Immature natural killer cell (primary cell): Measurements from ENCODE around the gene DOCK8. TPM values are rescaled to one million over a fixed set of nuclear protein-coding genes. Genes with fewer than 3 reads are reported as not detected.

ENCODE experiments used
- DNase-seq, 3 donors: peaks; one replicate each; pipeline ENCODE4 v3.0.0; 2022; ENCODE audit warnings: mixed read lengths in 1 of 3
- H3K27ac Mint-ChIP-seq, 6 donors: one replicate each; pipeline ENCODE4 v1.8.0; 2020; ENCODE audit warnings: mixed read lengths in 6 of 6, mild to moderate bottlenecking in 5 of 6, inconsistent platforms in 4 of 6, moderate library complexity in 3 of 6
- H3K27me3 Mint-ChIP-seq, 3 donors: one replicate each; pipeline ENCODE4 v1.8.0; 2020 to 2021; ENCODE audit warnings: low read depth in 3 of 3, mild to moderate bottlenecking in 3 of 3, mixed read lengths in 3 of 3, moderate library complexity in 3 of 3, inconsistent platforms in 1 of 3
- H3K36me3 Mint-ChIP-seq, 3 donors: one replicate each; pipeline ENCODE4 v1.8.0; 2020; ENCODE audit warnings: mixed read lengths in 3 of 3, inconsistent platforms in 2 of 3, mild to moderate bottlenecking in 2 of 3
- H3K4me1 Mint-ChIP-seq, 2 donors: one replicate each; pipeline ENCODE4 v1.8.0; 2020; ENCODE audit warnings: inconsistent platforms in 2 of 2, mild to moderate bottlenecking in 2 of 2, mixed read lengths in 2 of 2, moderate library complexity in 1 of 2
- H3K4me3 Mint-ChIP-seq, 5 donors: one replicate each; pipeline ENCODE4 v1.8.0; 2020; ENCODE audit warnings: mild to moderate bottlenecking in 5 of 5, mixed read lengths in 5 of 5, inconsistent platforms in 3 of 5, moderate library complexity in 3 of 5
- H3K9me3 Mint-ChIP-seq, 6 donors: one replicate each; pipeline ENCODE4 v1.8.0; 2020; ENCODE audit warnings: mild to moderate bottlenecking in 6 of 6, mixed read lengths in 6 of 6, inconsistent platforms in 4 of 6, moderate library complexity in 3 of 6
- polyA plus RNA-seq, 3 donors: library from polyadenylated mRNA; unstranded; fragments of 300-500 nt; fragmentation: Illumina TruSeq; gene quantifications; one replicate each; pipeline ENCODE4 v1.2.3, GENCODE V29; 2021

The DOCK8 gene
- polyA plus RNA-seq, 3 donors from 2014 or later, result 15.3 to 81.9 (median 25.7) TPM

DNA sequence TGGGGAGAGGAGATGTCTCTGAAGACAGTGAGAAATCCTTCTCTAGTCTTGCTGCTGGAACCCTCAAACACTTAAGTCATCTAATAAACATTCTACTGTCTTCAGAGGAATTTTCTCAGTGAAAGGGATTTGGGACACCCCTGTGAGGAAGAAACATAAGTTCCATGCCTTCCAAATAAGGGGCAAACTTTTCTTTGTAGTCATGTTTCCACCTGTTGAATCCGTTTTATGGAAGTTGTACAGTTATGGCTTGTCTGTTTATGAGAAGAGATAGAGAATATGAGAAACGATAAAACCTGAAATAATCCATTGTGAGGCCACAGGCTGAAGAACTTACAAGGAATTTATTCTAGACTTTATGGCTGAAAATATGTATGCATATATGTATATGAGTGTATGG is 49.6 kb downstream of the DOCK8 start:
- Mint-ChIP-seq H3K9me3 (no peaks in the 10 kb centered on the region), H3K27me3 (peaks cover 0 to 1% (median 0%) of the 10 kb centered on the region in 3 donors), H3K4me3 (no peak overlapping the region), H3K27ac (no peak overlapping the region), H3K4me1 (peaks cover 22 to 26% of the 10 kb centered on the region in 2 donors), H3K36me3 (no peaks in the 10 kb centered on the region)
- DNase-seq, result no peak

DNA sequence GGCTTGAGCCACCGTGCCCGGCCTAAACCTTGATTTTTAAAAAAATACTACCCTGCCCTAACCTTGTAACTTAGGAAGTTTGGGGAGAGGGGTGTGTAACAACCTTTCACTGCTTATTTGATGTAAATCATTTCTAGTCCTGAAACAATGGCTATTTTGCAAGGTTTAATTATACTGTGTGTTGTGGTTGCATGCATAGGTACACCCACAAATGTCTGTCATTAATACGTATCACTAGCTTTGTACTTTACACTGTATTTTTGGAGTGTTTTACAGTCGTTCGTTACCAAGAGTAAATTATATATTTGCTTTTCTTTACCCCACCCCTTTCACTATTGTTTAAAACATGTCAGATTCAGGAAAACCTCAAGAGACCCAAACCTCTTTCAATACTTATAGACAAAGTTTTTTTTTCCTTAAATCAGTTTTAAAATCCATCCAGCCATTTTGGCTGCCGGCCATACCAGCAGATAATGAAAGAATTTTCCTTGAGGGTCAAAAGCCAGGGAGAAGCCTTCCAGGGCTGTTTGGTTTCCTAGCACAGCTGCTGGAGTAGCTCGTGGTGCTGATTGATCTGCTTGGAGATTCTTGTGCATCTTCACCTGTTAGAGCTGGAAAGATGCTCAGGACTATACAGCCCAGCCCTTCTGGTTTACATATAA is 50.7 kb downstream of the DOCK8 start:
- Mint-ChIP-seq H3K27me3 (peaks cover 0 to 1% (median 0%) of the 10 kb centered on the region in 3 donors), H3K36me3 (no peaks in the 10 kb centered on the region), H3K9me3 (no peaks in the 10 kb centered on the region), H3K4me3 (no peak overlapping the region), H3K4me1 (peaks cover 20 to 26% of the 10 kb centered on the region in 2 donors), H3K27ac (no peak overlapping the region)
- DNase-seq, result no peak

DNA sequence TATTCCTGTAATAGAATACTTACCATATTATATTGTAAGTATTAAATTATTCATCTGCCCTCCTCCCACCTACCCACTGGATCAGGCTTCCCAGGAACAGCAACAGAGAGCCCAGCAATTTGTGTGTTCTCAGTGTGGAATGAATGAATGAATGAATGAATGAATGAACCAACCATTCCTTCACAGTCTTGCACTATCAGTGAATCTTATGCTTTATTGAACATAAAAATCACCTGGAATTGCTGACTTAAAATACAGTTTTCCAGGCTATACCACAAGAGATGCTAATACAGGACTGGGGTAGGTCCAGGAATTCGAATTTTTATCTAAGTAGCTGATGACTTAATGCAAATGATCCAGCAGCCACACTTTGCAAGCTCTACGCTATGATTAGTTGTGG is 51.6 kb downstream of the DOCK8 start:
- DNase-seq, result no peak
- Mint-ChIP-seq H3K9me3 (no peaks in the 10 kb centered on the region), H3K36me3 (no peaks in the 10 kb centered on the region), H3K27ac (no peak overlapping the region), H3K27me3 (peaks cover 0 to 1% (median 0%) of the 10 kb centered on the region in 3 donors), H3K4me1 (peaks cover 24 to 30% of the 10 kb centered on the region in 2 donors), H3K4me3 (no peak overlapping the region)

DNA sequence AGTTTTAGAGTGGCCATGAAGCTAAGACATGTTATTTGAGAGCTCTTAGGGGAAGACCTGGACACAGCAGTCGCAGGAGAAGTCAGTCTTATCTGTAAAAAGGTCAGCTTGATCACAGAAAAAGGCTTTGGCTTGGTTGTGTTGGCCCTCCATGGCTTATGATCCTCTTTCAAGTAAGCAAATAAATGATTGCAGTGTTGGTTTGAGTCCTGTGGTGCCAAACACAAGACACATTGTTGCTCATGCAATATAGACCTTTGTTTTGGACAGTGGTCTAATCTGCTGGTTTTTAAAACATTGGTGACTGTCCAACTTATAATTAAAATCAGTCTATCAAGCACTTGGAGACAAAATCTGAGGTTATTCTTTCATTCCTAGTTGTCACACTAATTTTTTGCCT is 54.0 kb downstream of the DOCK8 start:
- Mint-ChIP-seq H3K27me3 (peaks cover 4 to 13% (median 10%) of the 10 kb centered on the region in 3 donors), H3K27ac (no peak overlapping the region), H3K9me3 (no peaks in the 10 kb centered on the region), H3K4me3 (no peak overlapping the region), H3K4me1 (peaks cover 46 to 50% of the 10 kb centered on the region in 2 donors), H3K36me3 (no peaks in the 10 kb centered on the region)
- DNase-seq, result no peak

DNA sequence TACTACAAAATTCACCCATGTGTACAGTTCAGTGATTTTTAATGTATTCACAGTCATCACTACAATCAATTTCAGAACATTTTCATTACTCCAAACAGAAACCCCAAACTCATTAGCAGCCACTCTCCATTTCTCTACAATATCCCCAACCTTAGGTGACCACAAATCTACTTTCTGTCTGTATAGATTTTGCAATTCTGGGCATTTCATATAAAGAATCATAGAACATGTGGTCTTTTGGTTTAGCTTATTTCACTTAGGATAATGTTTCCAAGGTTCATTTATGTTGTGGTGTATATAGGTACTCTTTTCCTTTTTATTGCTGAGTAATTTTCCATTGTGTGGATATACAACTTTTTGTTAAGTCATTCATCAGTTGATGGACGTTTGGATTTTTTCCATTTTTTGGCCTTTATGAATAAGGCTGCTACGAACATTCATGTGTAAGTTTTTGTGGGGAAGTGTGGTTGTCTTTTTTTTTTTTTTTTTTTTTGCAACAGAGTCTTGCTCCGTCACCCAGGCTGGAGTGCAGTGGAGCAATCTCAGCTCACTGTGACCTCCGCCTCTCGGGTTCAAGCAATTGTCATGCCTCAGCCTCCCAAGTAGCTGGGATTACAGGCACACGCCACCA is 54.5 kb downstream of the DOCK8 start:
- Mint-ChIP-seq H3K4me3 (peak overlapping the region in 2 of 5 donors; percentile 46 to 58), H3K27ac (peak overlapping the region in 3 of 6 donors; percentile 60 to 71 (median 64)), H3K4me1 (peaks cover 52 to 55% of the 10 kb centered on the region in 2 donors), H3K36me3 (peaks cover 0 to 3% (median 0%) of the 10 kb centered on the region in 3 donors), H3K27me3 (peaks cover 4 to 12% (median 10%) of the 10 kb centered on the region in 3 donors), H3K9me3 (no peaks in the 10 kb centered on the region)
- no peak for DNase-seq

DNA sequence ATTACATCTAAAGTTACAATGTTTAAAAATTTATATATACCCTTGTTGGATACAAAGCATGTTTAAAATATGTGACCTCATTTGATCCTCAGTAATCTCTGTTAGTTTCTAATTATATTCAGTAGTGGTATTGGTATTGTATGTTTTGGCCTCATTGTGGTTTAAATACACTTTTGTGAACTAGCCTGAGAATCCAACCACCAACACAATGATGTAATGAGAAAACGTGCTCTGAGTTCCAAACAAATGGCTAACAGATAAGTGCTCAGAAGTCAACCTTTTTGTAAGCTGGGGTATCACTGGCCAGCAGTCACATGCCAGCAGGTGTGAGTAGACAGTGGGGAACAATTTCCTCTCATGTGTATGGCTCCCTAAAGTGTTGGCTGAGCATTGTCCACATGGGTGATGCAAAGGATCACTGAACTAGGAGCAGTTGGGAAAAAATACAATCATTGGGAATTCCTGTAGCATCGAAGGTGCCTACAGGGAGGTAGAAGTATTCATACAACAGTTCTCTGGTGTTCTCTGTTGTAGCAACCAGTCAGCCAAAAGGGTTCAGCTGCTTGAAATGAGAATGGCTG is 56.1 kb downstream of the DOCK8 start:
- H3K9me3 Mint-ChIP-seq, result no peaks in the 10 kb centered on the region
- H3K27ac Mint-ChIP-seq, result peak overlapping the region in 5 of 6 donors; percentile 95 to 100 (median 96)
- peaks cover 0 to 11% (median 5%) of the 10 kb centered on the region in 3 donors for H3K36me3 Mint-ChIP-seq
- DNase-seq, result peak in 2 of 3 donors; percentile 27 to 36
- H3K27me3 Mint-ChIP-seq, result peaks cover 4 to 12% (median 10%) of the 10 kb centered on the region in 3 donors
- H3K4me3 Mint-ChIP-seq, result peak overlapping the region in 4 of 5 donors; percentile 8 to 50 (median 48)
- H3K4me1 Mint-ChIP-seq, result peaks cover 65 to 68% of the 10 kb centered on the region in 2 donors

DNA sequence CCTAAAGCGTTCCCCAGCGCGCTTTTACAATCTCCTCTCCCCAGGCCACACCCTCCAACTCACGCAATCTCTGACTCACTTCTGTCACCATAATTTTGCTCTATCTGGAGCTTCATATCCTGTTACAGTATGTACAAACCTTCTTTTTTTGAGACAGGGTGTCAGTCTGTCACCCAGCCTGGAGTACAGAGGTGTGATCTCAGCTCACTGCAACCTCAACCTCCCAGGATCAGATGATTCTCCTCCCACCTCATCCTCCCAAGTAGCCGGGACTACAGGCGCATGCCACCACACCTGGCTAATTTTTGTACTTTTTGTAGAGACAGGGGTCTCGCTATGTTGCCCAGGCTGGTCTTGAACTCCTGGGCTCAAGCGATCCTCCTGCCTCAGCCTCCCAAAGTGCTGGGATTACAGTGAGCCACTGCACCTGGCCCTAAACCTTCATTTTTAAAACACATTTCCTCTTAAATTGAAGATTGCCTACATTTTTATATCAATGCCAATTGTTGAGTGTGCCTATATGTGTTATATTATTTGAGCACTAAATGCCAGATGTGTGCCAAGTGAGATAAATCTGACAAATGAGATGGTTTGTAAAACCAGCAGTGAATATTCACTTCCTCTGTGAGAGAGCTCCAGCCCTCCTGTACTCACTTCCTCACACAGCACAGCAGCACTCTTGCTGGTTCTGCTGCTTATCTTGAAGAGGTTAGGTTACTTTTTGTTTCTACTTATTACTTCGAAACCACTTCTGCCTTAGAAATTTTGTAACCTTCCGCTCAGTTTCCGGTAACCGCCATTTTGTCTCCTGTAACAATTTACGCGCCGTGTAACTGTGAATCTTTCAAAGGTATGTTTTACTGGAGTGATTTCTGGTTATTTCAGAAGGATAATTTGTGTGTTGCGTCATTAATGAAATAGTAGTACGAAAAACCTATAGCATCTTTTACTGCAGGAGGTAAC is 57.9 kb downstream of the DOCK8 start:
- Mint-ChIP-seq H3K4me3 (peak overlapping the region; percentile 91 to 94 (median 93)), H3K27me3 (peaks cover 4 to 12% (median 10%) of the 10 kb centered on the region in 3 donors), H3K27ac (peak overlapping the region in 5 of 6 donors; percentile 95 to 100 (median 96)), H3K4me1 (peaks cover 68 to 73% of the 10 kb centered on the region in 2 donors), H3K9me3 (no peaks in the 10 kb centered on the region), H3K36me3 (peaks cover 5 to 15% (median 5%) of the 10 kb centered on the region in 3 donors)
- peak; percentile 86 to 88 (median 87) for DNase-seq

DNA sequence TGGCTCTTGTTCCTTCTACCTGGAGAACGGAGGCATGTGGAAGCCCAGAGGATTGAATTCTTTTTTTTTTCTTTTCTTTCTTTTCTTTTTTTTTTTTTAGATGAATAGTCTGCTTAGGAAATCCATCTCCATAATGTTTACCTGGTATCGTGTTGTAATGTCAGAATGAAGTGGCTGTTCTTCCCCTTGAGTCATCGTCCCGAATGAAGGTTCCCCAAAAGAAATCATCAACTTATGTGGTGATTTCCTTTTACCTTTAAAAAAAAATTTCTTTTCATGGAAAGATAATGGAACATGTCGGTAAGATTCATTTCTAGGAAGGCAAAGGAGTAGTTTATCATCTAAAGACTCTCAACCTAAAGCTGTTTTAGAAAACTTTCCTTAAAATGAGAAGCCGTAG is 59.7 kb downstream of the DOCK8 start:
- DNase-seq, result no peak
- Mint-ChIP-seq H3K9me3 (no peaks in the 10 kb centered on the region), H3K27ac (peak overlapping the region in 4 of 6 donors; percentile 94 to 100 (median 96)), H3K4me3 (peak overlapping the region; percentile 91 to 94 (median 93)), H3K27me3 (peaks cover 4 to 12% (median 10%) of the 10 kb centered on the region in 3 donors), H3K36me3 (peaks cover 5 to 15% (median 5%) of the 10 kb centered on the region in 3 donors), H3K4me1 (peaks cover 56 to 65% of the 10 kb centered on the region in 2 donors)

DNA sequence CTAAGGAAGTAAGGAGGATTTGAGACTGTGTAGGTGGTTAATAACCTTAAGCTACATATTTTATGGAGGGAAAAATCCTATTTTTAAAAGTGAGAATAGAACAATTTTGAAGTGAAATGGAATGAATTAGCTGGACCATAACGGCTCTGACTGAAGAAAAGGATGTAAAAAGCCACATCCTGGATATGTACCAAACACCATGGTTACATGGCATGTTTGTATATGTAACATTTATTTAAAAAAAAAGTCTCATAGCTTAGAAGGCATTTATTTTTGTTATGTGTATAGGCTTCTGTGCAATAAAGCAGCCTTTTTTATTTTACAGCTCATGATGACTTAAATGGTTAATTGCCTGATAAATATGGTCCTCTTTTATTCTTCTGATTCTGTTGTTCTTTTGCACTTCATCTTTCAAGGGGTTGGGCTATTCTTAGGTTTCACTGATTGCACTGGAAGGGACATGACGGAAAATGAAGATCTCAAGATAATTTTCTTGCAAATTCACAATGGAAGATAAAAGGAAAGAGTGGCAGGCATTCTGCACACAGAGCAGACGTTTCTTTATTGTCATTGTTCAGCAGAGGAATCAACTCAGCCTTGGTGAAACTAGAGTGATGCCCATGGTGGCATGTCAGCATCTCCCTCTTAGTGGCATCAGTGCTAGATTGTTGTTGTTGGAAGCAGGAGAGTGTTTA is 63.1 kb downstream of the DOCK8 start:
- Mint-ChIP-seq H3K9me3 (no peaks in the 10 kb centered on the region), H3K36me3 (peaks cover 5 to 15% (median 8%) of the 10 kb centered on the region in 3 donors), H3K27ac (no peak overlapping the region), H3K4me3 (no peak overlapping the region), H3K27me3 (peaks cover 3 to 12% (median 4%) of the 10 kb centered on the region in 3 donors), H3K4me1 (peaks cover 39 to 54% of the 10 kb centered on the region in 2 donors)
- DNase-seq, result peak; percentile 68 to 79 (median 71)

DNA sequence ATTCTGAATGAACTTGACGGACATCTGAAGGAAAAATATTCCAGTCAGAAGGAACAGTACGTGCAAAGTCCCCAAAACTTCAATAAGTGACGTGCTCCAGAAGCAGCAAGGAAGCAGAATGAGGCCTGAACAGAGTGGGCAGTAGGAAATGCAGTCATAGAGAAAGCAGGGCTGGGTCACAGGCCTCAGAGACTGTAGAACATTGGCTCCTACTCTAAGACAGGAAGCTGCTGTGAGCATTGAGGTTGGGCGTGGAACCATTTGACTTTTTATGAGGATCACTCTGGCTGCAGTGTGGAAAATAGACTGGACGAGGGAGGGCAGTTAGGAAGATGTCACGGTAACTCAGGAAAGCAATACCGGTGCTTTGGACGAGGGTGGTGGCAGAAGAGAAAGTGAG is 64.0 kb downstream of the DOCK8 start:
- peak; percentile 50 to 56 (median 50) for DNase-seq
- Mint-ChIP-seq H3K36me3 (peaks cover 5 to 15% (median 8%) of the 10 kb centered on the region in 3 donors), H3K4me3 (no peak overlapping the region), H3K9me3 (no peaks in the 10 kb centered on the region), H3K27me3 (peaks cover 0 to 8% (median 0%) of the 10 kb centered on the region in 3 donors), H3K4me1 (peaks cover 44 to 56% of the 10 kb centered on the region in 2 donors), H3K27ac (no peak overlapping the region)

DNA sequence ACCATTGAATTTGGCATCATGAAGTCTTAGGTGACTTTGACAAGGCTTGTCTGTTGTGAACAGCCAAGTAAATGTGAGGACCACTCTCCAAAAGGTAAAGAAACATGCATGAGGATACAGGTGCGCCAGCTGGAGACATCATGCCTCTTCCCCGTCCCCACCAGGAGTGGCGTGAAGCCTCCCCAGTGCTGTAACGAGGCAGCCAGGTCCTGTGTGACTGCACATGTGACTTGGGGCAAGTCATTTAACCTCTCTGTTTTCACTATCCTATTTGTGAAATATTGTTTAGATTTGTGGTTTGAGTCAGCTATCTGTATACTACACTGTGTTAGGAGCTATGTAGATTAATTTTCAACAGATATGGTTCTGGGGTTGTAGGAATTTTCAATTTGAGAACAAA is 65.0 kb downstream of the DOCK8 start:
- Mint-ChIP-seq H3K27me3 (peaks cover 0 to 8% (median 0%) of the 10 kb centered on the region in 3 donors), H3K9me3 (no peaks in the 10 kb centered on the region), H3K4me3 (no peak overlapping the region), H3K4me1 (peaks cover 44 to 55% of the 10 kb centered on the region in 2 donors), H3K27ac (no peak overlapping the region), H3K36me3 (peaks cover 5 to 16% (median 8%) of the 10 kb centered on the region in 3 donors)
- DNase-seq, result no peak

DNA sequence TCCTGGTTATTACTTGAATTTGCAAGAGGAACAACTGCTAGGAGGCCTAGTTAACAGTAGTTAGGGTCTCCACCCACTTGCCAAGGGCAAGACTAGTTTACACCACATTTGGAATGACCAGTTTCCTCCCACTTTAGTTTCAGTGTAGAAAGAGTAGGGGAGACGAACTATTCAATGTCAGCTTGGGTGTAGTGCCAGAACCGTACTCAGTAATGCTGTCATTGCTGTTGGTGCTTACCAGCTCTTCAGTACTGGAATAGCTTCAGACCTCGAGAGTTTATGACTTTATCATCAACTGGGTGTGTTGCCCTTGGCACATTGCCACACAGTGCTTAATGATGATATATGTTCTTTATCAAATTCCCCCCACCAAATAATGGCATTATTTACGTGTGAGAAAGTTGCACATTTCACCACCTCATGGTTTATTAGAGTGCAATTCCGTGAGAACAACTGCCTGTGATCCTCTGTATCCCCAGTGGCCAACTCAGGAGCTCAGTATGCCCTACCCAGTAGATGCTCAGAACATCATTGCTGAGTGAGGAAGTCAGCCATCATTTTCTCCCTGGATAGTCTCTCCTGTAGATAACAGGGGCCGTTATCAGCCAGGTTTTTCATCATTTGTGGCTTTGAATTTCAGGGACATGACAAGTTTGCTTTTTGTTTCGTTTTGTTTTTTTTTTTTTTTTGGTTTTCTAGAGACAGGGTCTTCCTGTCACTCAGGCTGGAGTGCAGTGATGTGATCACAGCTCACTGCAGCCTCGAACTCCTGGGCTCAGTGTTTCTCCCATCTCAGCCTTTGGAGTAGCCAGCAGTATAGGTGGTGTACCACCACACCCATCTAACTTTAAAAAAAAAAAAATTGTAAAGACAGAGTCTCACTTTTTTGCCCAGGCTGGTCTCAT is 67.3 kb downstream of the DOCK8 start:
- Mint-ChIP-seq H3K27ac (peak overlapping the region in 5 of 6 donors; percentile 95 to 98 (median 97)), H3K4me3 (peak overlapping the region; percentile 79 to 91 (median 81)), H3K4me1 (peaks cover 54 to 59% of the 10 kb centered on the region in 2 donors), H3K9me3 (no peaks in the 10 kb centered on the region), H3K36me3 (peaks cover 0 to 26% (median 17%) of the 10 kb centered on the region in 3 donors), H3K27me3 (peaks cover 0 to 8% (median 0%) of the 10 kb centered on the region in 3 donors)
- peak; percentile 32 to 46 (median 38) for DNase-seq
